Stomach (tissue), 4 donors: ENCODE data around the gene ALX3.

Experiments
- EP300 ChIP-seq: sonication (generic); formaldehyde crosslinking; IDR thresholded peaks from one replicate; pipeline ENCODE4 v1.6.1; 2017; ENCODE audit warnings: antibody characterized with exemption
- POLR2A ChIP-seq, 4 donors: fragments of 450-650 bp; IDR thresholded peaks; one replicate each; pipeline ENCODE4 v1.6.1; 2016; ENCODE audit warnings: antibody characterized with exemption in 4 of 4, control low read depth in 2 of 4, mild to moderate bottlenecking in 1 of 4, moderate library complexity in 1 of 4
- TF ChIP-seq, protein P1 (sequence below), 7 experiments: fragments of 450-650 bp in 4 of 7; fragments of 200-600 bp in 3 of 7; sonication (generic) in 3 of 7; IDR thresholded peaks; one replicate each; pipeline ENCODE4 v1.5.1; 2016 to 2019; ENCODE audit warnings: antibody characterized with exemption in 7 of 7, control low read depth in 2 of 7, mild to moderate bottlenecking in 1 of 7

DNA sequence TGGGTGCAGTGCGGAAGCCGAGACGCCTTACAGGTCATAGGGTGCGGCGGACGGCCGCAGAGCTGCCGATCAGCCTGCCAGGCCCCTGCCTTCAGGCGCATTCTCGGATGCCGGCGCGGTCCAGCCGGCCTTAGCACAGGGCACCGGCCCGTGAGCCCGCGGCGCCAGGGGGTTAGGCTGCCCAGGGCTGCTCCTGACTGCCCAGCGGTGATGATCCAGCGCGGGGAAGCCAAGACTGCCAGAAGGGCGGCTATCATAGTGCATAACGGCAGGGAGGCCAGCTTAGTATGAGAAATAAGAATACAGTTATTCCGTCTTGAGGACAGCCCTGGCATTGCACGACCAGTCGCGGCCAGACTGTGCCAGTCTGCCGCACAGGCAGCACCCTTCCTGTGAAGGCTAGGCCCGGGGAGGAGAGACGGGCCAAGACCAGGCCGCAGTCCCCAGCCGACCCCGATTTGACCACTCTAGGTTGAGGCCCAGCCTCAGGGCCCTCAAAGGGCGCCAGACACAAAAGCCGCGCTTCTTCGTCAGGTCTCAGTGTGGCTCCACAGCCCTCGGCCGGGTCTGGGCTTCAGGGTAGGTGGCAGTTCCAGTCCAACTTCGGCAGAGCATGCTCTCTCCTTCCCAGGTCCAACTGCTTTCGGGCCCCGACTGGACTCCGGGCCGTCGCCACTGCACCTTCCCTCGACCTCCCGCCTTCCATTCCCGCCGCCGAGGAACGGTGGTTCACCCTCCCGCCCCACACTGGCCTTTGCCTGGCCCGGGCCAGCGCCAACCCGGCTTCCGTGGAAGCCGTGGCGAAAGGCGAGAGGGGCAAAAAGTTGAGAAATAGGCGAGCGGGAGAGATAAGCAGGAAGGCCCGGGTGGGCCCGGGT is 829 bp downstream of the ALX3 start:
- no peak for TF ChIP-seq EP300
- TF ChIP-seq, protein P1, sequence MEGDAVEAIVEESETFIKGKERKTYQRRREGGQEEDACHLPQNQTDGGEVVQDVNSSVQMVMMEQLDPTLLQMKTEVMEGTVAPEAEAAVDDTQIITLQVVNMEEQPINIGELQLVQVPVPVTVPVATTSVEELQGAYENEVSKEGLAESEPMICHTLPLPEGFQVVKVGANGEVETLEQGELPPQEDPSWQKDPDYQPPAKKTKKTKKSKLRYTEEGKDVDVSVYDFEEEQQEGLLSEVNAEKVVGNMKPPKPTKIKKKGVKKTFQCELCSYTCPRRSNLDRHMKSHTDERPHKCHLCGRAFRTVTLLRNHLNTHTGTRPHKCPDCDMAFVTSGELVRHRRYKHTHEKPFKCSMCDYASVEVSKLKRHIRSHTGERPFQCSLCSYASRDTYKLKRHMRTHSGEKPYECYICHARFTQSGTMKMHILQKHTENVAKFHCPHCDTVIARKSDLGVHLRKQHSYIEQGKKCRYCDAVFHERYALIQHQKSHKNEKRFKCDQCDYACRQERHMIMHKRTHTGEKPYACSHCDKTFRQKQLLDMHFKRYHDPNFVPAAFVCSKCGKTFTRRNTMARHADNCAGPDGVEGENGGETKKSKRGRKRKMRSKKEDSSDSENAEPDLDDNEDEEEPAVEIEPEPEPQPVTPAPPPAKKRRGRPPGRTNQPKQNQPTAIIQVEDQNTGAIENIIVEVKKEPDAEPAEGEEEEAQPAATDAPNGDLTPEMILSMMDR (IDR thresholded peaks at IDR 0.05), result no peak
- no peak for TF ChIP-seq POLR2A (IDR thresholded peaks at IDR 0.05)
